Measurements from ENCODE around the gene PCGF3. TPM values are rescaled to one million over a fixed set of nuclear protein-coding genes. Genes with fewer than 3 reads are reported as not detected.

The PCGF3 gene
- total RNA-seq, 1 donor: 40.6 TPM

DNA sequence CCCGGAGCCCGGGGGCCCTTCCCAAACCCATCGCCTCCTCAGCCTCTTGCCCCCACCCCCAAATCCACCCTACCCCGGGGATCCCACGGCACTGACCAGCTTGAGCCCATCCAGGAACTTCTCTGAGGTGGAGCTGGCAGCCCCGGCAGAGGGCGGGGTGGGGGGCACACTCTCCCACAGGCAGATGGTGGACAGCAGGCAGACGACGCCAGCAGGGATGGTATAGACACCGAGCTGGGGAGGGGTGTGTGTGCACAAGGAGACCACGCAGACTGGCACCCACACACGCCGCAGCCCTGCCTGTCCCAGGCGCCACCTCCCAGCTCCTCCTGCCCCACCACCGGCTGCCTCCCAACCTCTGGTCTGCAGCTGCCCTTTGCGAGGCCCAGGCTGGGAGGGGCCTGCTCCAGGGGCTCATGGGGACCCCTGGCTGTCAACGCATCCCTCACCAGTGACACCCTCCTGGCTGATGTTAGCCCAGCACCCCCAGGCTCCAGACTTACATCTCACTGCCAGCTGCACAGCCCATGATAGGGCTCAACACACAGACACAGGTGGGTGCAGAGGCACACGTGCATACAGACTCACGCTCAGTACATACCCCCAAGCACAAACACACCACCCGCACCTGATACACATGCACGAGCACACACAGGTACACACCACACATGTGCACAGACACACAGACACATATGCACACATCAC is 20.9 kb upstream of the PCGF3 start:
- DNase-seq (ENCODE audit: low read depth): no peak
- TF ChIP-seq, protein P1, sequence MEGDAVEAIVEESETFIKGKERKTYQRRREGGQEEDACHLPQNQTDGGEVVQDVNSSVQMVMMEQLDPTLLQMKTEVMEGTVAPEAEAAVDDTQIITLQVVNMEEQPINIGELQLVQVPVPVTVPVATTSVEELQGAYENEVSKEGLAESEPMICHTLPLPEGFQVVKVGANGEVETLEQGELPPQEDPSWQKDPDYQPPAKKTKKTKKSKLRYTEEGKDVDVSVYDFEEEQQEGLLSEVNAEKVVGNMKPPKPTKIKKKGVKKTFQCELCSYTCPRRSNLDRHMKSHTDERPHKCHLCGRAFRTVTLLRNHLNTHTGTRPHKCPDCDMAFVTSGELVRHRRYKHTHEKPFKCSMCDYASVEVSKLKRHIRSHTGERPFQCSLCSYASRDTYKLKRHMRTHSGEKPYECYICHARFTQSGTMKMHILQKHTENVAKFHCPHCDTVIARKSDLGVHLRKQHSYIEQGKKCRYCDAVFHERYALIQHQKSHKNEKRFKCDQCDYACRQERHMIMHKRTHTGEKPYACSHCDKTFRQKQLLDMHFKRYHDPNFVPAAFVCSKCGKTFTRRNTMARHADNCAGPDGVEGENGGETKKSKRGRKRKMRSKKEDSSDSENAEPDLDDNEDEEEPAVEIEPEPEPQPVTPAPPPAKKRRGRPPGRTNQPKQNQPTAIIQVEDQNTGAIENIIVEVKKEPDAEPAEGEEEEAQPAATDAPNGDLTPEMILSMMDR (IDR thresholded peaks at IDR 0.05; ENCODE audit: insufficient read depth, low read depth, low read length): no peak

DNA sequence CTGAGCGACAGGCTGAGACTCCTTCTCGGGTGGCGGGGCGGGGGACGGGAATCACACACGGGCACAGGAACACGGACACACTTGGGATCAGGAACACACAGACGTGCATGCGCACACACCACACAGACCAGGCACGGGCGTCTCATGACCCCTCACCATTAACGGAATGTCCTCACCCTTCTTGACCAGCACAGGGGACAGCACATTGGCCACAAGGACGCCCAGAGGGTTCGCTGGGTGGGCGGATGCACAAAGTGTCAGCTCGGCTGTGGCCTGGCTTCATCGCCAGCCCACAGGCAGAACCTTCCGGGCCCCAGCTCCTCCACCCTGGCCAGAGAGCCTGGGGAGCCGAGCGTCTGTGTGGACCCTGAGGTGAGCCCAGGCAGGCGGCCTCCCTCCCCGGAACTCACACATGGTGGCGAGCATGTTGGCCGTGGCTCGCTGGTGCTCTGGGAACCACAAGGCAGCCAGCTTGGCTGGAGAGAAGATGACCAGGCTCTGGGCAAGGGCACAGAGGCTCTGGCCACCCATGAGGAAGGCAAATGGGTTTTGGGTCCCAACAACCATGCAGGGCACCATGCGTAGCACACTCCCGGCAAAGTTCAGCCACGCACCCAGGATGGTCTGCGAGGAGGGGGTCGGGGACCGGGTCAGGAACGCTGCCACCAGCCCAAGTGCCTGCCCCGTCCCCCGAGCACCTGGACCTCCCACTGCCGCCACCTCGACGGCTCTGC is 19.8 kb upstream of the PCGF3 start:
- no peak for DNase-seq (ENCODE audit: low read depth)
- TF ChIP-seq, protein P1 (IDR thresholded peaks at IDR 0.05; ENCODE audit: insufficient read depth, low read depth, low read length): no peak
- no peak overlapping the region for H3K4me3 ChIP-seq (ENCODE audit: low read depth, low read length)

More for the DNA sequence above, 20.9 kb upstream of the PCGF3 start:
- no peak overlapping the region for H3K4me3 ChIP-seq (ENCODE audit: low read depth, low read length)

DNA sequence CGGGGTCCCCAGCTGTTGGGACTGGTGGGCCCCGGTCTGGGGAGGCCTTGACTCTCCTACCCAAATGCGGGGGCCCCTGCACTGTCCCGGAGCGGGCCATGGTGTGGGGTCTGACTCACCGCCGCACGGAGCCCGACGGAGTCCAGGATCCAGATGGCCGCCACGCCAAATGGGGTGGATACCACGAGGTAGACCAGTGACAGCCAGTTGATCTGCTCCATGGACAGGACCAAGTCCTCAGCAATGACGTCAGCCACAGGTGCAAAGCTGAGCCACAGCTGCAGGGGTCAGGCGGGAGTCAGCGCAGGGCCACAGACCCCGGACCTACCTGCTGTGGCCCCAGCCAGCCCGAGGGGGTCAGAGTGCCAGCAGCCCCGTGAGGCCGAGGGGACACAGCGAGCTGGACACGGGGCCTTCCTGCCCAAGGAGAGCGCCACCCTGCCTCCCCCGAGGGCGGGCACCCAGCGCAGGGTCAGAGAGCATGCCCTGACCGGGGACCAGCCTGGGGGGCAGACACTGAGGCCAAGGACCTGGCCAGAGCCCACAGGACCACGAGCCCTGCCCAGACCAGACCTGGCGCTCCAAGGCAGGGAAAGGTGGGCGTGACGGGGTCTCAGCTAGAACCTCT is 19.1 kb upstream of the PCGF3 start:
- H3K4me3 ChIP-seq (ENCODE audit: low read depth, low read length): no peak overlapping the region
- no peak for DNase-seq (ENCODE audit: low read depth)
- TF ChIP-seq, protein P1 (IDR thresholded peaks at IDR 0.05; ENCODE audit: insufficient read depth, low read depth, low read length): no peak

DNA sequence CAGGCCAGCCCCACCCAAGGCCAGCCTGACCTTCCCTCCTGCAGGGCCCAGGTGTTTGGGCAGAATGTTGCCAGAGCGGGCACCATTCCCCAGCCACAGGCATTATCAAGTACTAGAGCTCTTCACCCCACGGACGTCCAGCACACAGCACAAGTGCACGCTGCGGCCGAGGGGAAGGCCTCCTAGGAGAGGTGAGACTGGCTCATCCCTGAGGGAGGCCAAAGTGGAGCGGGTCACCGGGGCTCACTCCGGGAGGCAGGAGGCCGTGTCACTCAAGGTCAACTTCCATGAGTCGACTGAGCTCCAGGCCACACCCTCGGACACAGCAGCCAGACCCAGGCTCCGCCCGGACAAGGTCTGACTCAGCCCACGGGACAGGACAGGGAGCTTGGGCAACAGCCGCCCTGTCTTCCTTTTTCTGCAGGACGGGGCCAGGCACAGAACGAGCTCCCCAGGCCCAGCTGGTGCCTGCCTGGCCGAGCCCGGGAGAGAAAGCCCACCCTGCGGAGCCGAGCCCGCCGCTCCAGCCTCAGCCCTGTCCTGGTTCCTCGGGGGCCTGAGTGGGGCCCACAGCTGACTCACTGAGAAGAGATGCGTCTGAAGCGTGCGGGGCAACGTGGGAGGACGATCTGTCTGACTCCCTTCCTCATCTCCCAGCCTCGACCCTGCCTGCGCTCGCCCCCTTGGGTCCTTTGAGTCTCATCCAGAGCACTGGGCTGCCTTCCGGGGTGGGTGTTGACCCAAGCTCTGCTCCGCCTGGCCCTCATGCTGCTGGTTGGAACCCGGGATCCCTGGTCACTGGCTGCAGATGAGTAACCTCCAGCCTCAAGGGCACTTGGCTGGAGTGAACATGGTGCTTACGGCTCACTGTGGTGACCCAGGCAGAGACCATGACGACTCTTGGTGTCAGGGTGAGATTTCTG is 18.3 kb upstream of the PCGF3 start:
- DNase-seq (ENCODE audit: low read depth): peak; percentile 92
- peak overlapping the region; percentile 21 for H3K4me3 ChIP-seq (ENCODE audit: low read depth, low read length)

DNA sequence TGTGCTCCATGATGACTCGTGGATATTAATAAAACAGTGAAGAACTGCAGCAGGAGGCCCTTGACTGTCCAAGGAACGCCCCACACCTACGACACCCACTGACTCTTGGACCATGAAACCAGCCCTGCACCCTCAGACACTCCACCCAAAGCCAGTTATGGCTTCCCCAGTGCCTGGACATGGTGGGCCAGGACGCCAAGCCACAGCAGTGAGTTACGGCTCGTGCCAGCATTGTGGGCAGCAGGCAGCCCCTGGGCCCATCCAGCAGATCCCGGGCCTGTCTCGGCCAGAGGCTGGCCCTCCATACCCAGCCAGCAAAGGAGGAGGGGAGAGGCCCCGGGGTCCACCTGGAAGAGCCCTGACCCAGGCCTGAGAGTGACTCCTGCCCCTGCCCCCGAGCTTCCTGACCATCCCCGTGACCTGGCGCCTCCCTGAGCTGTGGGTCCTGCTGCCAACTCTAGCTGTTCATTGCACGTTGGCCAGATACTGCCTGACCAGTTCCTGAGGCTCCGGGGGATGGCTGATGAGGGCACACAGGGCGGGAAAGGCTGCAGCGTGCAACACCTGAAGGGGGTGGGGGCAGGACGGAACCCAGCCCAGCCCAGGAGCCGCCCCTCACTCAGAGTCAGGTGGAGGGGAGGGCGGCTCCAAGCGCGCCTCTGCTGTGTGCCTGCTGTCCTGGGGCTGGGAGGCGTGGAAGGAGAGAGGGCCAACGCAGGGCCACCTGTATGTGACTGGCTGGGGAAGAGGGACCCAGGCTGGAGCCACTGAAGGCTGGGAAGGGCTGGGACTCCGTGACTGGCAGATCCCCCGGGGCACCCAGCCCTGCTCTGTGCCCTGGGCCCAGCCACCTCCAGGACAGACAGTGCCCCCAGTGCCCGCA is 17.4 kb upstream of the PCGF3 start:
- DNase-seq (ENCODE audit: low read depth): no peak
- H3K4me3 ChIP-seq (ENCODE audit: low read depth, low read length): peak overlapping the region; percentile 46
- TF ChIP-seq, protein P1 (IDR thresholded peaks at IDR 0.05; ENCODE audit: insufficient read depth, low read depth, low read length): no peak

More for the DNA sequence above, 18.3 kb upstream of the PCGF3 start:
- TF ChIP-seq, protein P1 (IDR thresholded peaks at IDR 0.05; ENCODE audit: insufficient read depth, low read depth, low read length): no peak

Data from fibroblast of villous mesenchyme (primary cell).